ENCODE measurements around the gene CEP192.

The CEP192 gene

GRCh38 chr18:12946549-12947284 lies 44.4 kb upstream of the CEP192 start (continued):
- TF ChIP-seq, protein P1, sequence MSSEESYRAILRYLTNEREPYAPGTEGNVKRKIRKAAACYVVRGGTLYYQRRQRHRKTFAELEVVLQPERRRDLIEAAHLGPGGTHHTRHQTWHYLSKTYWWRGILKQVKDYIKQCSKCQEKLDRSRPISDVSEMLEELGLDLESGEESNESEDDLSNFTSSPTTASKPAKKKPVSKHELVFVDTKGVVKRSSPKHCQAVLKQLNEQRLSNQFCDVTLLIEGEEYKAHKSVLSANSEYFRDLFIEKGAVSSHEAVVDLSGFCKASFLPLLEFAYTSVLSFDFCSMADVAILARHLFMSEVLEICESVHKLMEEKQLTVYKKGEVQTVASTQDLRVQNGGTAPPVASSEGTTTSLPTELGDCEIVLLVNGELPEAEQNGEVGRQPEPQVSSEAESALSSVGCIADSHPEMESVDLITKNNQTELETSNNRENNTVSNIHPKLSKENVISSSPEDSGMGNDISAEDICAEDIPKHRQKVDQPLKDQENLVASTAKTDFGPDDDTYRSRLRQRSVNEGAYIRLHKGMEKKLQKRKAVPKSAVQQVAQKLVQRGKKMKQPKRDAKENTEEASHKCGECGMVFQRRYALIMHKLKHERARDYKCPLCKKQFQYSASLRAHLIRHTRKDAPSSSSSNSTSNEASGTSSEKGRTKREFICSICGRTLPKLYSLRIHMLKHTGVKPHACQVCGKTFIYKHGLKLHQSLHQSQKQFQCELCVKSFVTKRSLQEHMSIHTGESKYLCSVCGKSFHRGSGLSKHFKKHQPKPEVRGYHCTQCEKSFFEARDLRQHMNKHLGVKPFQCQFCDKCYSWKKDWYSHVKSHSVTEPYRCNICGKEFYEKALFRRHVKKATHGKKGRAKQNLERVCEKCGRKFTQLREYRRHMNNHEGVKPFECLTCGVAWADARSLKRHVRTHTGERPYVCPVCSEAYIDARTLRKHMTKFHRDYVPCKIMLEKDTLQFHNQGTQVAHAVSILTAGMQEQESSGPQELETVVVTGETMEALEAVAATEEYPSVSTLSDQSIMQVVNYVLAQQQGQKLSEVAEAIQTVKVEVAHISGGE (tag by site-specific recombination; conservative IDR thresholded peaks at IDR 0.05; ENCODE audit: low read depth) = peak; percentile 60; the same call in 1 of the 2 replicates
- TF ChIP-seq RBAK (tag by site-specific recombination; IDR thresholded peaks at IDR 0.05) = no peak
- TF ChIP-seq ZNF335 (tag by site-specific recombination; conservative IDR thresholded peaks at IDR 0.05) = 0 out of 2 replicates have a peak, but pooled peaks have one; percentile 98
- TF ChIP-seq ZNF341 (tag by site-specific recombination; IDR thresholded peaks at IDR 0.05; ENCODE audit: low read depth) = peak; percentile 5; the same call in 1 of the 2 replicates
- TF ChIP-seq, protein P2, sequence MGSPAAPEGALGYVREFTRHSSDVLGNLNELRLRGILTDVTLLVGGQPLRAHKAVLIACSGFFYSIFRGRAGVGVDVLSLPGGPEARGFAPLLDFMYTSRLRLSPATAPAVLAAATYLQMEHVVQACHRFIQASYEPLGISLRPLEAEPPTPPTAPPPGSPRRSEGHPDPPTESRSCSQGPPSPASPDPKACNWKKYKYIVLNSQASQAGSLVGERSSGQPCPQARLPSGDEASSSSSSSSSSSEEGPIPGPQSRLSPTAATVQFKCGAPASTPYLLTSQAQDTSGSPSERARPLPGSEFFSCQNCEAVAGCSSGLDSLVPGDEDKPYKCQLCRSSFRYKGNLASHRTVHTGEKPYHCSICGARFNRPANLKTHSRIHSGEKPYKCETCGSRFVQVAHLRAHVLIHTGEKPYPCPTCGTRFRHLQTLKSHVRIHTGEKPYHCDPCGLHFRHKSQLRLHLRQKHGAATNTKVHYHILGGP (tag by site-specific recombination; IDR thresholded peaks at IDR 0.05) = no peak
- TF ChIP-seq GLI2 (tag by site-specific recombination; IDR thresholded peaks at IDR 0.05; ENCODE audit: borderline replicate concordance, low read depth) = no peak
- TF ChIP-seq GFI1B (tag by site-specific recombination; IDR thresholded peaks at IDR 0.05) = no peak
- TF ChIP-seq, protein P3, sequence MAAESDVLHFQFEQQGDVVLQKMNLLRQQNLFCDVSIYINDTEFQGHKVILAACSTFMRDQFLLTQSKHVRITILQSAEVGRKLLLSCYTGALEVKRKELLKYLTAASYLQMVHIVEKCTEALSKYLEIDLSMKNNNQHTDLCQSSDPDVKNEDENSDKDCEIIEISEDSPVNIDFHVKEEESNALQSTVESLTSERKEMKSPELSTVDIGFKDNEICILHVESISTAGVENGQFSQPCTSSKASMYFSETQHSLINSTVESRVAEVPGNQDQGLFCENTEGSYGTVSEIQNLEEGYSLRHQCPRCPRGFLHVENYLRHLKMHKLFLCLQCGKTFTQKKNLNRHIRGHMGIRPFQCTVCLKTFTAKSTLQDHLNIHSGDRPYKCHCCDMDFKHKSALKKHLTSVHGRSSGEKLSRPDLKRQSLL (tag by site-specific recombination; IDR thresholded peaks at IDR 0.05) = no peak

- peak within 1 kb of the TSS; percentile 73 for H3K4me3 ChIP-seq (ENCODE audit: low read depth, low read length)
- peaks cover 5% of the 10 kb centered on the region for H3K4me1 ChIP-seq (ENCODE audit: control insufficient read depth, insufficient read depth, low read length)
- H3K27ac ChIP-seq (ENCODE audit: extremely low read depth, low read depth, low read length) = peak within 1 kb of the TSS; percentile 90
- POLR2A ChIA-PET = interaction anchor here (0.6 to 6.9 kb wide), 8 partner anchors 11 to 655 kb away, joined by 3 to 66 read pairs (median 6); partner anchors contain the start of genes AFG3L2, CEP192, CEP76 and PRELID3A
- peaks cover 2 to 15% of the 10 kb centered on the region in 2 experiments; a peak in 2 of 3 replicates for H3K36me3 ChIP-seq (ENCODE audit: control insufficient read depth in 2 of 2, insufficient read depth in 1 of 2, low read length in 2 of 2)
- CTCF ChIA-PET = interaction anchor here (2.6 kb wide), 1 partner anchor 13 kb away, joined by 11 read pairs; no protein-coding TSS in a partner anchor
- H3K9me3 ChIP-seq (ENCODE audit: control insufficient read depth, insufficient read depth, low read depth, low read length) = no peaks in the 10 kb centered on the region
- TF ChIP-seq ZNF621 (tag by site-specific recombination; IDR thresholded peaks at IDR 0.05) (no peak), REST (tag by site-specific recombination; IDR thresholded peaks at IDR 0.05) (no peak), ZNF274 (IDR thresholded peaks at IDR 0.05; ENCODE audit: low read length) (no peak), ZNF274 (tag by site-specific recombination; IDR thresholded peaks at IDR 0.05; ENCODE audit: borderline replicate concordance) (no peak), ZNF624 (tag by site-specific recombination; IDR thresholded peaks at IDR 0.05) (no peak), ZIC2 (tag by site-specific recombination; IDR thresholded peaks at IDR 0.05) (no peak), ZBTB17 (tag by site-specific recombination; IDR thresholded peaks at IDR 0.05) (peak; percentile 88), ZNF610 (tag by site-specific recombination; IDR thresholded peaks at IDR 0.05; ENCODE audit: borderline replicate concordance) (peak; percentile 44; the same call in 1 of the 2 replicates), OSR2 (tag by site-specific recombination; IDR thresholded peaks at IDR 0.05) (no peak)
- TF ChIP-seq, protein P4, sequence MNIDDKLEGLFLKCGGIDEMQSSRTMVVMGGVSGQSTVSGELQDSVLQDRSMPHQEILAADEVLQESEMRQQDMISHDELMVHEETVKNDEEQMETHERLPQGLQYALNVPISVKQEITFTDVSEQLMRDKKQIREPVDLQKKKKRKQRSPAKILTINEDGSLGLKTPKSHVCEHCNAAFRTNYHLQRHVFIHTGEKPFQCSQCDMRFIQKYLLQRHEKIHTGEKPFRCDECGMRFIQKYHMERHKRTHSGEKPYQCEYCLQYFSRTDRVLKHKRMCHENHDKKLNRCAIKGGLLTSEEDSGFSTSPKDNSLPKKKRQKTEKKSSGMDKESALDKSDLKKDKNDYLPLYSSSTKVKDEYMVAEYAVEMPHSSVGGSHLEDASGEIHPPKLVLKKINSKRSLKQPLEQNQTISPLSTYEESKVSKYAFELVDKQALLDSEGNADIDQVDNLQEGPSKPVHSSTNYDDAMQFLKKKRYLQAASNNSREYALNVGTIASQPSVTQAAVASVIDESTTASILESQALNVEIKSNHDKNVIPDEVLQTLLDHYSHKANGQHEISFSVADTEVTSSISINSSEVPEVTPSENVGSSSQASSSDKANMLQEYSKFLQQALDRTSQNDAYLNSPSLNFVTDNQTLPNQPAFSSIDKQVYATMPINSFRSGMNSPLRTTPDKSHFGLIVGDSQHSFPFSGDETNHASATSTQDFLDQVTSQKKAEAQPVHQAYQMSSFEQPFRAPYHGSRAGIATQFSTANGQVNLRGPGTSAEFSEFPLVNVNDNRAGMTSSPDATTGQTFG (tag by site-specific recombination; IDR thresholded peaks at IDR 0.05; ENCODE audit: borderline replicate concordance) = no peak
- TF ChIP-seq, protein P5, sequence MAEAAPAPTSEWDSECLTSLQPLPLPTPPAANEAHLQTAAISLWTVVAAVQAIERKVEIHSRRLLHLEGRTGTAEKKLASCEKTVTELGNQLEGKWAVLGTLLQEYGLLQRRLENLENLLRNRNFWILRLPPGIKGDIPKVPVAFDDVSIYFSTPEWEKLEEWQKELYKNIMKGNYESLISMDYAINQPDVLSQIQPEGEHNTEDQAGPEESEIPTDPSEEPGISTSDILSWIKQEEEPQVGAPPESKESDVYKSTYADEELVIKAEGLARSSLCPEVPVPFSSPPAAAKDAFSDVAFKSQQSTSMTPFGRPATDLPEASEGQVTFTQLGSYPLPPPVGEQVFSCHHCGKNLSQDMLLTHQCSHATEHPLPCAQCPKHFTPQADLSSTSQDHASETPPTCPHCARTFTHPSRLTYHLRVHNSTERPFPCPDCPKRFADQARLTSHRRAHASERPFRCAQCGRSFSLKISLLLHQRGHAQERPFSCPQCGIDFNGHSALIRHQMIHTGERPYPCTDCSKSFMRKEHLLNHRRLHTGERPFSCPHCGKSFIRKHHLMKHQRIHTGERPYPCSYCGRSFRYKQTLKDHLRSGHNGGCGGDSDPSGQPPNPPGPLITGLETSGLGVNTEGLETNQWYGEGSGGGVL (tag by site-specific recombination; IDR thresholded peaks at IDR 0.05) = peak; percentile 72
Measured at GRCh38 chr18:12947285-12948049, 43.7 kb upstream of the CEP192 start, which contains the start of gene SEH1L. TSS of gene SEH1L (plus strand) at chr18:12948011. CDS start at chr18:12948122, 111 bp downstream.
